Smooth muscle cell (in vitro differentiated cells): Measurements from ENCODE around the gene GM2A. TPM values are rescaled to one million over a fixed set of nuclear protein-coding genes. Genes with fewer than 3 reads are reported as not detected.
"Not testable (repeated sequence)": the region's sequence is repeated elsewhere in the genome, so short reads cannot be mapped to it uniquely, and the experiment has no call there.

Experiments used
- DNase-seq: peaks from one replicate; lab custom pipeline; 2025; ENCODE audit not compliant: unreplicated experiment; lab: John Stamatoyannopoulos, UW
- H2AFZ ChIP-seq: fragments of 200-600 bp; sonication (generic); 2 replicates; pipeline ENCODE4 v1.6.0; 2016; ENCODE audit warnings: antibody characterized with exemption, low read depth, mild to moderate bottlenecking
- H3F3A ChIP-seq: fragments of 200-600 bp; sonication (generic); 2 replicates; pipeline ENCODE4 v1.6.0; 2017; ENCODE audit warnings: antibody characterized with exemption, low read depth
- H3K27ac ChIP-seq: fragments of 200-600 bp; sonication (generic); 2 replicates; pipeline ENCODE4 v1.5.1; 2016; ENCODE audit warnings: low read depth, mild to moderate bottlenecking
- H3K27me3 ChIP-seq: fragments of 200-600 bp; sonication (generic); 2 replicates; pipeline ENCODE4 v1.6.1; 2016; ENCODE audit warnings: low read depth, mild to moderate bottlenecking
- H3K36me3 ChIP-seq: fragments of 200-600 bp; sonication (generic); 2 replicates; pipeline ENCODE4 v1.5.1; 2016; ENCODE audit warnings: low read depth
- H3K4me1 ChIP-seq: fragments of 200-600 bp; sonication (generic); 2 replicates; pipeline ENCODE4 v1.5.1; 2016; ENCODE audit warnings: low read depth
- H3K4me2 ChIP-seq: fragments of 200-600 bp; sonication (generic); 2 replicates; pipeline ENCODE4 v1.6.0; 2016; ENCODE audit warnings: mild to moderate bottlenecking
- H3K4me3 ChIP-seq: fragments of 200-600 bp; sonication (generic); 2 replicates; pipeline ENCODE4 v1.5.1; 2016; ENCODE audit warnings: mild to moderate bottlenecking
- H3K79me2 ChIP-seq: fragments of 200-600 bp; sonication (generic); 2 replicates; pipeline ENCODE4 v1.6.0; 2016; ENCODE audit warnings: low read depth, mild to moderate bottlenecking
- H3K9ac ChIP-seq: fragments of 200-600 bp; sonication (generic); 2 replicates; pipeline ENCODE4 v1.6.0; 2016; ENCODE audit warnings: low read depth
- H3K9me3 ChIP-seq: fragments of 200-600 bp; sonication (generic); replicated peaks from 2 replicates; pipeline ENCODE4 v1.5.1; 2016; ENCODE audit warnings: low read depth
- H4K20me1 ChIP-seq: fragments of 200-600 bp; sonication (generic); 2 replicates; pipeline ENCODE4 v1.6.0; 2016; ENCODE audit warnings: low read depth
- WGBS: methylation state at CpG from one replicate; pipeline ENCODE4 v1.1.7; 2016; ENCODE audit warnings: low lambda C conversion rate; 5-methylcytosine and 5-hydroxymethylcytosine counted together
- polyA plus RNA-seq: library from polyadenylated mRNA; unstranded; fragments of >200 nt; fragmentation: Nextera tagmentation; extraction: Ambion mirVana; gene quantifications from 2 replicates; pipeline ENCODE4 v1.2.1, GENCODE V29; 2016
- total RNA-seq: library from RNA; depleted of rRNA; stranded (reverse); fragments of >200 nt; gene quantifications from 2 replicates; pipeline ENCODE4 v1.2.3, GENCODE V29; 2014
- TF ChIP-seq, protein P1 (sequence below): fragments of 200-600 bp; sonication (generic); IDR thresholded peaks from 2 replicates; pipeline ENCODE4 v1.5.1; 2017; ENCODE audit warnings: borderline replicate concordance, mild to moderate bottlenecking, antibody characterized with exemption; ENCODE audit not compliant: insufficient read depth, poor library complexity, severe bottlenecking

GM2A gene
- total and polyA plus RNA-seq, 2 experiments from 2014 or later: 16.3 to 36.1 TPM

DNA sequence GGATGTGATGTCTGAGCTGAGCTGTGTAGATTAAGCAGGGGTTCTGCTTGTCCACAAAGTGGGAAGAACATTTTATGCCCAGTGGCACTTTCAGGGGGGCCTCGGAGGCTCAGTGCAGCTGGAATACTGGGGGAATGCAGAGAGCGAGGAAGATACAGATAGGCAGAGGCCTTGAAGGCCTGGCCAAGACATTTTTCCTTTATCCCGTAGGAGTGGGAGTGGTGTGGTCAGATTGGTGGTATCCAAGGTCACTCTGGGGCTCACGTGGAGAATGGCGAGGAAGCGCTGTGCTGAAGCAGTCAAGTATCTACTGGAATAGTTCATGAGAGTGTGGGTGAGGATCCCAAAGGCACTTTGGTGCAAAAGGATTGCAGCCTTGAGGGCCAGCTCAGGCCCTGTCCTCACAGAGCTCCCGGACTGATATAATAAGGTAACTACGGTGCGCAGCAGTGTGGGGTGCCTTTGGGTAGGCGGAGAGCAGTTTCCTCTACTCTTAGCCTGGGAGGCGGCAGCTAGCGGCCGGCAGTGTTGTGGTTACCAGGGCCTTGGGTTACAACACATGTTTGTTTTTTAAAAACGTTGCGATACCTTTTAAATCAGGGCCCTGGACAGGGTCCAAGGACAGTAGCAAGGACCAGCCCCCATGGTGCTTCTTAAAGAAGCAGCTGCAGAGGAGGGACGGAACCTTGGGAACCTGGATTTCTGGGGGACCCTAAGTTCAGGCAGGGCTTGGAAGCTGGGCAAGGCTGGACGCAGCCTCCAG, 18.3 kb upstream of the GM2A start:
- no peaks in the 10 kb centered on the region for H3K9me3 ChIP-seq
- H3K79me2 ChIP-seq: no peaks in the 10 kb centered on the region
- no peak overlapping the region for H3K4me3 ChIP-seq
- H3K36me3 ChIP-seq: no peaks in the 10 kb centered on the region
- DNase-seq: no peak
- no peak overlapping the region for H3K27ac ChIP-seq
- peak overlapping the region; percentile 16 for H3K4me2 ChIP-seq
- 53% methylated on average over 17 of the region's 17 CpGs for WGBS
- no peaks in the 10 kb centered on the region for H3K4me1 ChIP-seq
- H4K20me1 ChIP-seq: no peaks in the 10 kb centered on the region
- no peaks in the 10 kb centered on the region for H3F3A ChIP-seq
- no peaks in the 10 kb centered on the region for H3K27me3 ChIP-seq
- H3K9ac ChIP-seq: no peak overlapping the region
- peak overlapping the region; percentile 32 for H2AFZ ChIP-seq
- TF ChIP-seq, protein P1, sequence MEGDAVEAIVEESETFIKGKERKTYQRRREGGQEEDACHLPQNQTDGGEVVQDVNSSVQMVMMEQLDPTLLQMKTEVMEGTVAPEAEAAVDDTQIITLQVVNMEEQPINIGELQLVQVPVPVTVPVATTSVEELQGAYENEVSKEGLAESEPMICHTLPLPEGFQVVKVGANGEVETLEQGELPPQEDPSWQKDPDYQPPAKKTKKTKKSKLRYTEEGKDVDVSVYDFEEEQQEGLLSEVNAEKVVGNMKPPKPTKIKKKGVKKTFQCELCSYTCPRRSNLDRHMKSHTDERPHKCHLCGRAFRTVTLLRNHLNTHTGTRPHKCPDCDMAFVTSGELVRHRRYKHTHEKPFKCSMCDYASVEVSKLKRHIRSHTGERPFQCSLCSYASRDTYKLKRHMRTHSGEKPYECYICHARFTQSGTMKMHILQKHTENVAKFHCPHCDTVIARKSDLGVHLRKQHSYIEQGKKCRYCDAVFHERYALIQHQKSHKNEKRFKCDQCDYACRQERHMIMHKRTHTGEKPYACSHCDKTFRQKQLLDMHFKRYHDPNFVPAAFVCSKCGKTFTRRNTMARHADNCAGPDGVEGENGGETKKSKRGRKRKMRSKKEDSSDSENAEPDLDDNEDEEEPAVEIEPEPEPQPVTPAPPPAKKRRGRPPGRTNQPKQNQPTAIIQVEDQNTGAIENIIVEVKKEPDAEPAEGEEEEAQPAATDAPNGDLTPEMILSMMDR: no peak

DNA sequence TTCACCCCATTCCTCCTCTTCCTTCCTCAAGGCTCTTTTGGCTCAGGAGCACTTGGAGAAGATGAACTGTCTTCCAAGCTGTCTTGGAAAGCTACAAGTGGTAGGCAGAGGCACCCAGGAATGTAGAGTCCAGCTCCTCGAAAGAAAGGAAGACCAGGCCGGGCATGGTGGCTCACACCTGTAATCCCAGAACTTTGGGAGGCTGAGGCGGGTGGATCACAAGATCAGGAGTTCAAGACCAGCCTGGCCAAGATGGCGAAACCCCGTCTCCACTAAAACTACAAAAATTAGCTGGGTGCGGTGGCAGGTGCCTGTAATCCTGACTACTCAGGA, 17.8 kb upstream of the GM2A start:
- H3K4me1 ChIP-seq, H3K9ac ChIP-seq, H3K36me3 ChIP-seq, H3K79me2 ChIP-seq, H2AFZ ChIP-seq, H3K27ac ChIP-seq, H4K20me1 ChIP-seq, H3F3A ChIP-seq, H3K9me3 ChIP-seq, H3K4me3 ChIP-seq, DNase-seq, H3K27me3 ChIP-seq: not testable (repeated sequence)
- H3K4me2 ChIP-seq: peak overlapping the region; percentile 6
- WGBS: 97% methylated on average over 6 of the region's 6 CpGs

DNA sequence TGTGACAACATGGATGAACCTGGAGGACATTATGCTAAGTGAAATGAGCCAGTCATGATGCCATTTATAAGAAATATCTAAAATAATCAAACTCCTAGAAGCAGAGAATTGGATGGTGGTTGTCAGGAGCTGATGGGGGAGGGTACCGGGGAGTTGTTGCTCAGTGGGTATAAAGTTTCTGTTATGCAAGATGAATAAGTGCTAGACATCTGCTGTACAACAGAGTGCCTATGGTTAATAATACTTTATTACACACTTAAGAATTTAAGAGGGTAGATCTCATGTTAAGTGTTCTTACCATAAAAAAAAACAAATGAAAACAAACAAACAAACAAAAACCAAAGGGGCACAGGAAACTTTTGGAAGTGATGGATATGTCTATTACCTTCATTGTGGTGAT, 16.1 kb upstream of the GM2A start:
- Histone ChIP-seq H3K27ac (no peak overlapping the region), H3K36me3 (no peaks in the 10 kb centered on the region), H2AFZ (no peak overlapping the region), H3K27me3 (no peaks in the 10 kb centered on the region), H3K9ac (no peak overlapping the region), H3K4me3 (no peak overlapping the region), H3K4me1 (no peaks in the 10 kb centered on the region), H3F3A (no peaks in the 10 kb centered on the region), H3K4me2 (no peak overlapping the region), H3K9me3 (no peaks in the 10 kb centered on the region), H3K79me2 (no peaks in the 10 kb centered on the region), H4K20me1 (no peaks in the 10 kb centered on the region)
- TF ChIP-seq, protein P1: no peak
- 92% methylated on average over 1 of the region's 1 CpG for WGBS
- no peak for DNase-seq

DNA sequence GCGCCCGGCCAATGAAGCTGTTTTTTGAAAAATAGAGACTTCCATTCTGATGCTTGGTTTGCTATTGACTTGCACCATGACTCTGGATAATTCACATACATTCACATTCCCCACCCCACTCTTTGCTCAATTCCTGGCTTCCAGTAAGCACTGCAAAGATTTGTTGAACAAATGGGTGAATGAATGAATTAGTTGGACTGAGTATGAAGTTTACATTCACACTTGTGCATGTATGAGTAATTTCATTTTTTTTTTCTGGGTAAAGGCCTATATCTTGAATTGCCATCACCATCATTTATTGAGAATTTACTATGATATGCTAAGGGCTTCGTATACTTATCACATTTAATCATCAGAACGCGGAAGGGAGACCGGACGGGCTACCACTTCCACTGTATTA, 15.3 kb upstream of the GM2A start:
- Histone ChIP-seq H3K4me1 (no peaks in the 10 kb centered on the region), H4K20me1 (no peaks in the 10 kb centered on the region), H3K27ac (no peak overlapping the region), H3K9me3 (no peaks in the 10 kb centered on the region), H3K4me3 (no peak overlapping the region), H3K79me2 (no peaks in the 10 kb centered on the region), H3K9ac (no peak overlapping the region), H2AFZ (no peak overlapping the region), H3K36me3 (no peaks in the 10 kb centered on the region), H3K4me2 (no peak overlapping the region), H3K27me3 (no peaks in the 10 kb centered on the region), H3F3A (no peaks in the 10 kb centered on the region)
- whole genome bisulfite sequencing: 96% methylated on average over 7 of the region's 7 CpGs
- TF ChIP-seq, protein P1: no peak
- DNase-seq: no peak
